HUDEP-2 (cell line): ENCODE data around the gene AACS.
A peak's percentile ranks its signal among the peaks of the same experiment; 100 is the strongest.
"Not testable (repeated sequence)": the region's sequence is repeated elsewhere in the genome, so short reads cannot be mapped to it uniquely, and the experiment has no call there.

Source experiments
- DNase-seq, 76 experiments: peaks; one replicate each; lab custom pipeline; 2025; ENCODE audit not compliant: unreplicated experiment in 76 of 76; lab: John Stamatoyannopoulos, UW

Gene AACS

DNA sequence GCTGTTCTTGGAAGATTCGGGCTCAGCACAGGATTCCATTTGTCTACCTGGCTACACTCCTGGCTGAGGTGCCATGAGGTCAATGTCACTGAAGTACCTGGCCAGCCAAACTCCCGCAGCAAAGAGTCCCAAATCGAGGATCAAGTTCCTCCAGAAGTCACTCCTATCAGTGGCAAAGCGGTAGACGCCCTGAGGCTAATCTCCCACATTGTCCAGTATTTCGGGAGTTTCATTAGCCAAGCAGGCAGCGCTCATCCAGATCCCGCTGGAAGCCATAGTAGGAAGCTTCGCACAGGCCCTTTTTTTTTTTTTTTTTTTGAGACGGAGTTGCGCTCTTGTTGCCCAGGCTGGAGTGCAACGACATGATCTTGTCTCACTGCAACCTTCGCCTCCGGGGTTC lies 8.9 kb upstream of the AACS start:
- no peak for DNase-seq

- no peak for DNase-seq
These were observed 7.5 kb upstream of the AACS start for GRCh38 chr12:125057708-125058107.

- DNase-seq = no peak
These were observed 4.0 kb upstream of the AACS start for GRCh38 chr12:125061229-125061628.

DNA sequence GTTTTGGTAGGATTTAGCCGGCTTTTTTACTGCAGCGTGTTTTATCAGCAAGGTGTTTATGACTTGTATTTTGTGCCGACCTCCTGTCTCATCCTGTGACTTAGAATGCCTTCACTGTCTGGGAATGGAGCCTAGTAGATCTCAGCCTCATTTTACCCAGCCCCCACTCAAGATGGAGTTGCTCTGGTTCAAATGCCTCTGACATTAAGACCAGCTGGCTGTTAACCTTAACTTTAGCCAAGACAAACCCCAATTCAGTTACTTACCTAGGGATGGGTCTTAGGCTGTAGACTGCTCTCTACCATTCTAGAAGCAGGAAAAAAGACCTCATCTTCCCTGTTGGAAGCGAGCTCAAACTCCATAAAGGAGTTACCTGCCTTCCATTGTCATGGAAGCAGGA lies 1.7 kb upstream of the AACS start:
- not testable (repeated sequence) for DNase-seq

DNA sequence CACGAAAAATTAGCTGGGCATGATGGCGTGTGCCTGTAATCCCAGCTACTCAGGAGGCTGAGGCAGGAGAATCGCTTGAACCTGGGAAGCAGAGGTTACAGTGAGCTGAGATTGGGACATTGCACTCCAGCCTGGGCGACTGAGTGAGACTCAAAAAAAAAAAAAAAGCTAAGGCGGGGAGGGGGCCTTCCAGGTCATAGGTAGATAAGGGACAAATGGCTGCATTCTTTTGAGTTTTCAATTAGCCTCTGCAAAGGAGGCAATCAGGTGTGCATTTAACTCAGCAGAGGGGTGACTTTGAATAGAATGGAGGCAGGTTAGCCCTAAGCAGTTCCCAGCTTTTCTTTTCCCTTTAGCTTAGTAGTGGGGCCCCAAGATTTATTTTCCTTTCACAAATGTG lies 743 bp upstream of the AACS start:
- DNase-seq = no peak

- DNase-seq = no peak
These were observed 810 bp downstream of the AACS start for GRCh38 chr12:125065919-125066570.

GRCh38 chr12:125068391-125068790 lies 3.2 kb downstream of the AACS start:
- no peak for DNase-seq

- no peak for DNase-seq
These were observed 4.4 kb downstream of the AACS start for GRCh38 chr12:125069616-125070015.

- DNase-seq = no peak
These were observed 4.9 kb downstream of the AACS start for GRCh38 chr12:125070112-125070511.

DNA sequence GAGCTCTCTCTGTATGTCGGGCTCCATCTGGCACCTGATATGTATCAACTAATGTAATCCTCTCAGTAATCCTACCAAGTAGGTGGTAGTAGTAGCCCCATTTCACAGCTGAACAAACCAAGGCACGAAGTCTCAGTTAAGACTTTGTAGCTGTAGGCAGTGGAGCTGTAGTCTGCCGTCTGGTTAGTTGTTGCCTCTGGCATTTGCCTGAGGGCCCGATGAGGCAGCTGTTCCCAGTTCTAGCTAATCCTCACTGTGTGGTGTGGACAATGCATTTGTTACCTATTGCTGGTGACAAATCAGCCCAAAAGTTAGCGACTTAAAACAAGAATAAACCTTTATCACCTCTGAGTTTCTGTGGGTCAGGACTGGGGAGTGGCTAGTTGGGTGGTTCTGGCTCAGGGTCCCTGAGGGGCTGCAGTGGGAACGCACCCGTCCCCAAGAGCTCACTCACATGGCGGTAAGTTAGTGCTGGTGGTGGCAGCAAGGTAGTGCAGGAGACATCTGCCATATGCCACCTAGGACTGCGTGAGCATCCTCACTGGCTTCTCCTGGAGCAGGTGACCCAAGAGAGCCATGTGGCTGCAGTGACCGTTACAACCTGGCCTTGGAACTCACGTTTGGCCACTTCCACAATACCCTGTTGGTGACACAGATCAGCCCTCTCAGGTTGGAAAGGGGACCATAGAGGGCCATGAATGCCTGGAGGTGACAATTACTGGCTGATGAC lies 5.6 kb downstream of the AACS start:
- DNase-seq = no peak

DNA sequence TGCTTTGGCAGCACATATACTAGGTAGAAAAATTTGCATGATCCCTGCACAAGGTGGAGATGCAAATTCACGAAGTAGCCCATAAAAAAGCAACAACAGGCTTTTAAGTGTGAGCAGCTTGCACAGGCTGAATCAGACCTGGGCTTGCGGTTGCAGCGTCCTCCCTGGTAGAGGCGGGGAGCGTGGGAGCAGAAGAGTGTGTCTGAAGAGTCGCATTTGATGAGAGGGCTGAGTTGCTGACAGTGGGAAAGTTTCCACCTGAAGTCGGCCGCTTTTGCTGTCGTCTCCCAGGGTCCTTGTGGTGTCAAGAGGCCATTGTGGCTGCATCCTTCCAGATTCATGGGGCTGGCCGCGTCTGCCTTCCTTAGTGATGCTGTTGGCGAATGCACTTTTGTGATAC lies 6.2 kb downstream of the AACS start:
- no peak for DNase-seq

DNA sequence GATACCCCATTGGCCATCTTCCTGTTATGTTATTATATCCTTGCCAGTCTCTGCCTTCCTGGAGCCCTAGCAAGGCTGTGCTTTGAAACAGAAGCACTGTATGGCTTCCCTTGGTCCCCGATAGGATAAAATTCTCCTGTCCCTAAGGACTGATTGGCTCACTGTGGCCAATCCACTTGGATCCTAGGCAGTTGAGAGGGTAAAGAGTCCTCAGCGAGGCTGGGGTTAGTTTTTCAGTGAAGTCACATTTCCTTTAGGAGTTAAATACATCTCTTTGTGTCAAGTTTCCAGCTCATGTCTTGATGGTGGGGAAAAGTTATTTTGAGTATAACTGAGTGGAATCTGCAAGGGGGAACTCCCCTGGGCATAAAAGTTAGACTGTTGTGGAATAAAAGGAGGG lies 7.3 kb downstream of the AACS start:
- no peak for DNase-seq

GRCh38 chr12:125074294-125074693 lies 9.1 kb downstream of the AACS start:
- not testable (repeated sequence) for DNase-seq

- DNase-seq = no peak
These were observed 10.9 kb downstream of the AACS start for GRCh38 chr12:125076103-125076502.

DNA sequence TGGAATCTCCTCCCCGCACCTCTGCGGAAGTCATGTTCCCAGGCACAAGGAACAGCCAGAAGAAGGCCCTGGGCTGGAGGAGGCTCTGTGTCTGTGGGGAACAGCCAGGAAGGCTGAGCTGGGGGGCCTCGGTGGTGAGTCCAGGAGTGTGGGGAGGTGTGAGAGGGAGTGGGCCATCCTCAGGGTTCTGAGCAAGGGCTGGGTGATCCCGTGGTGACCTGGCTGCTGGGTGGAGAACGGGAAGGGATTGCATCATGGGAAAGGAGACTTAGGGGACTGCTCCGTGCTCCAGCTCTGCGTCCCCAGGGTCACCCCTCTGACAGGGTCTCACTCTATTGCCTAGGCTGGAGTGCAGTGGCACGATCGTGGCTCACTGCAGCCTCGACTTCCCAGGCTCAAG lies 13.8 kb downstream of the AACS start:
- no peak for DNase-seq

DNA sequence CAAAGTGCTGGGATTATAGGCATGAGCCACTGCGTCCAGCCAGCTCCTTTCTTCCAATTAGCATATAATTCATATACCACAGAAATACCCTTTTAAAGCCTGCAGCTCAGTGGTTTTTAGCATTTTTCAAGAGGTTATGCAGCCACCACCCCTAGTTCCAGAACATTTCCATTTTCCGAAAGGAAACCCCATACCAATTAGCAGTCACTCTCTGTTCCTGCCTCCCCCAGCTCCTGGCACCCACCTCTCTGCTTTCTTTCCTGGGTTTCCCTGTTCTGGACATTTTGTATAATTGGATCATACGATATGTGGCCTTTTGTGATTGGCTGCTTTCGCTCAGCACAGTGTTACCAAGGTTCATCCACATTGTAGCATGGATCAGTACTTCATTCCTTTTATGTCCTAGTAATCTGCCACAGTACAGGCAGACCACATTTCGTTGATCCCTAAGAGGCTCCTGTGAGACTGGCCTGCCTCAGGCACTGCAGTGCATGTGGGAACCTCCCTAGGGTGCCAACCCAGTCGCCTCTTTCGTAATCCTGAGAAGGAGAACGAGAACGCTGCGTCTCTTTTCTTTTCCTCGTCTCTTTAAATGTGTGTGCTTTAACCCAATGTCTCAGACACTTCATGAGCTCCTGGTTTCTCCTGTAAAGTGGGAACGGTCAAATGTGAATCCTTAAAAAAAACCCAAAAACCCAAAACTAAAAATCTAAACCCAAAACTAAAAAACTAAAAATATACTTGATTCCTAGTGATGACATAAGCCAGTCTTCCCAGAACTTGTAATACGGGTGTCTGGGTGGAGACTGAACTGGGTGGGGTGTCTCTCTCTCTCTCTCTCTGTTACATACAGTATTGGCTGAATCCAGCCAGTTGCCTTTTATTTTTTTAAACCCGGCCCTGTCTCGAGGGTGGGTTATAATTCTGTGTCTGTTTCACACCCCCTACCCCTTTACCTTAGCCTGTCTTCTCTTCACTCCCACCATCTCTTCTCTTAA lies 14.7 kb downstream of the AACS start:
- peak in 4 of 76 experiments; percentile 7 to 27 (median 16) for DNase-seq

GRCh38 chr12:125081427-125081826 lies 16.2 kb downstream of the AACS start:
- no peak for DNase-seq

DNA sequence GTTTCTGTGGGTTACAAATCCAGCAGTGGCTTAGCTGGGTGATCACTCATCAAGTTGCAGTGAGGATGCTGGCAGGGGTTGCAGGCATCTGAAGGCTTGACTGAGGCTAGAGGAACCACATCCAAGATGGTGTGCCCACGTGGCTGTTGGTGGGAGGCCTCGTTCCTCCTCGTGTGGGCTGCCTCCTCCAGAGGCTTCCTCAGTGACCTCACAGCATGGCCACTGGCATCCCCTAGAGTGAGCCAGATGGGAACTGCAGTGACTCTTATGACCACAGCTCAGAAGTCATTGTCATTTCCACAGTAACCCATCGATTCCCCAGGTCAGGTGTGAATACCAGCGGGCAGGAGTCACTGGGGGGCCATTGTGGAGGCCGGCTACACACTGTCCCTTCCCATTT lies 17.8 kb downstream of the AACS start:
- DNase-seq = no peak

- DNase-seq = not testable (repeated sequence)
These were observed 23.0 kb downstream of the AACS start for GRCh38 chr12:125088199-125088598.

DNA sequence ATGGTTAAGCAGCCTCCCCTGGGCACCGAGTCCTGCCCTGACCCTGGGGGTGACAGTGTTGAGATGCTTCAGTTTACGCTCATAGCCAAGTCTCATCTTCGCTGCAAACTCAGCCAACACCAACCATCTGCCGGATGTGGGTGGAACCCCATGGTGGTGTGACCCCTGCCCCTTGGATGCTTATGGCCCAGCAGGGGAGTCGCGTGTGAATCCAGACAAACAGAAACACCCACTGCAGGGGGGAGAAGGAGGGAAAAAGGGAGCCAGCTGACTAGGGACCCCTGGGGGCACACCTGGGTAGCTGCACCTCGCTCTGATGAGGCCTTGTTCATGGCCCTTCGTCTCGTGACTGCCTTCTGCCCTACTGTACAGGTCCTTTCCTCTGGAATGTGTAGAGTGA lies 23.8 kb downstream of the AACS start:
- no peak for DNase-seq

DNA sequence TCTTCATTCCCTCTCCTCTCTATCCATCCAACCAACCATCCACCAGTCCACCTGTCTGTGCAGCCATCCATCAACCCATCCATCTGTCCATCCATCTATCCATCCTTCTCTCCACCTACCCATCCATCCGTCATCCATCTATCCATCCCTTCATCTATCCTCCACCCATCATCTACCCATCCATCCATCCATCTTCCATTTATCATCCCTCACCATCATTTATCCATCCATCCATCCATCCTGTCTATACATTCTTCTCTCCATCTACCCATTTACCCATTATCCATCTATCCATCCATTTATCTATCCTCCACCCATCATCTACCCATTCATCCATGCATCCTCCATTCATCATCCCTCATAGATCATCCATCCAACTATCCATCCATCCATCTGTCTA lies 24.4 kb downstream of the AACS start:
- no peak for DNase-seq
